Measurements from ENCODE around the gene KIF17. TPM values are rescaled to one million over a fixed set of nuclear protein-coding genes. Genes with fewer than 3 reads are reported as not detected.

Gene KIF17
- total RNA-seq, 4 donors from 2014 or later = 0.27 to 21.1 (median 0.79) TPM; not detected in 1

DNA sequence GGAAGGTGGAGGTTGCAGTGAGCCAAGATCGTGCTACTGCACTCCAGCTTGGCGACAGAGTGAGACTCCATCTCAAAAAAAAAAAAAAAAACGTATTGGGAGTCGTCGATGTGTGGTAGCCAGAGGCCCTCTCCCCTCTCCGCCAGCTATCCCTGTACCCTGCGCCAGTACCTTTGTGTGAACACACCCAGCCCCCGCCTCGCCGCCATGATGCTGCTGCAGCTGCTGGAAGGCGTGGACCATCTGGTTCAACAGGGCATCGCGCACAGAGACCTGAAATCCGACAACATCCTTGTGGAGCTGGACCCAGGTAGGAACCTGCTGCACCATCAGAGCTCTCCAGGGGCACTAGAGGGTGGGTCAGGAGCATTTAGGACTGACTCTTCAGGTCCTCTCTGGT is 72.4 kb downstream of the KIF17 start:
- Histone ChIP-seq H3K4me1 (no peaks in the 10 kb centered on the region), H3K4me3 (no peak overlapping the region), H3K9me3 (no peaks in the 10 kb centered on the region), H3K27ac (no peak overlapping the region), H3K36me3 (peaks cover 0 to 56% (median 24%) of the 10 kb centered on the region in 4 donors), H3K27me3 (no peaks in the 10 kb centered on the region)
- intact Hi-C loops (cut with DNase I; ENCODE audit: low total_unique reads) (no loop called here), in situ Hi-C loops (cut with MboI; ENCODE audit: low pct_ligation_motif_present in 1 of 4, low pct_unique_long_range_greater_than_20kb in 1 of 4, low sequenced_read_pairs in 3 of 4) (no loop called here)
- no peak for DNase-seq
- WGBS, 2 donors (ENCODE audit: low coverage in 1 of 2) = 66 to 85% methylated on average over 5 to 14 of the region's 14 CpGs
- no peak for TF ChIP-seq POLR2AphosphoS5 (IDR thresholded peaks at IDR 0.05)
- no peak for TF ChIP-seq EP300 (IDR thresholded peaks at IDR 0.05; ENCODE audit: low read depth)
- no peak for TF ChIP-seq POLR2A (IDR thresholded peaks at IDR 0.05)
- TF ChIP-seq, protein P1, sequence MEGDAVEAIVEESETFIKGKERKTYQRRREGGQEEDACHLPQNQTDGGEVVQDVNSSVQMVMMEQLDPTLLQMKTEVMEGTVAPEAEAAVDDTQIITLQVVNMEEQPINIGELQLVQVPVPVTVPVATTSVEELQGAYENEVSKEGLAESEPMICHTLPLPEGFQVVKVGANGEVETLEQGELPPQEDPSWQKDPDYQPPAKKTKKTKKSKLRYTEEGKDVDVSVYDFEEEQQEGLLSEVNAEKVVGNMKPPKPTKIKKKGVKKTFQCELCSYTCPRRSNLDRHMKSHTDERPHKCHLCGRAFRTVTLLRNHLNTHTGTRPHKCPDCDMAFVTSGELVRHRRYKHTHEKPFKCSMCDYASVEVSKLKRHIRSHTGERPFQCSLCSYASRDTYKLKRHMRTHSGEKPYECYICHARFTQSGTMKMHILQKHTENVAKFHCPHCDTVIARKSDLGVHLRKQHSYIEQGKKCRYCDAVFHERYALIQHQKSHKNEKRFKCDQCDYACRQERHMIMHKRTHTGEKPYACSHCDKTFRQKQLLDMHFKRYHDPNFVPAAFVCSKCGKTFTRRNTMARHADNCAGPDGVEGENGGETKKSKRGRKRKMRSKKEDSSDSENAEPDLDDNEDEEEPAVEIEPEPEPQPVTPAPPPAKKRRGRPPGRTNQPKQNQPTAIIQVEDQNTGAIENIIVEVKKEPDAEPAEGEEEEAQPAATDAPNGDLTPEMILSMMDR (IDR thresholded peaks at IDR 0.05) = no peak

DNA sequence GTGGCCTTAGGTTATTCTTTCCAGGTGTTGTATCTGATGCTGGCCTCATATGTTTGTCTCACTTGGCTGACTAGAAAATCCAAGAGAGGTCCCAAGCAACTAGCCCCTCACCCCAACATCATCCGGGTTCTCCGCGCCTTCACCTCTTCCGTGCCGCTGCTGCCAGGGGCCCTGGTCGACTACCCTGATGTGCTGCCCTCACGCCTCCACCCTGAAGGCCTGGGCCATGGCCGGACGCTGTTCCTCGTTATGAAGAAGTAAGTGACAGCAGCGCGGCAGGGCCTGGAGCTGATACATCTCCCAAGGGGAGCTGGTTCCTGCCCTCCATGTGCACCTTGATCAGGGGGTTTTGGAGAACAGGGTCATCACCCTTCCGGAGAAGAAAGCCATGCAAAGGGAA is 73.4 kb downstream of the KIF17 start:
- intact Hi-C loops (cut with DNase I; ENCODE audit: low total_unique reads) (loop anchor here (5.0 kb wide), 1 partner anchor 122 kb away; no protein-coding TSS in a partner anchor), in situ Hi-C loops (cut with MboI; ENCODE audit: low pct_ligation_motif_present in 1 of 4, low pct_unique_long_range_greater_than_20kb in 1 of 4, low sequenced_read_pairs in 3 of 4) (no loop called here)
- H3K27me3 ChIP-seq = no peaks in the 10 kb centered on the region
- no peaks in the 10 kb centered on the region for H3K4me1 ChIP-seq
- TF ChIP-seq POLR2AphosphoS5 (IDR thresholded peaks at IDR 0.05) (no peak), POLR2A (IDR thresholded peaks at IDR 0.05) (no peak), EP300 (IDR thresholded peaks at IDR 0.05; ENCODE audit: low read depth) (no peak)
- TF ChIP-seq, protein P1 (IDR thresholded peaks at IDR 0.05) = no peak
- H3K36me3 ChIP-seq = peaks cover 0 to 56% (median 21%) of the 10 kb centered on the region in 4 donors
- WGBS, 2 donors (ENCODE audit: low coverage in 1 of 2) = 96 to 100% methylated on average over 1 to 13 of the region's 13 CpGs
- no peak overlapping the region for H3K27ac ChIP-seq
- no peak for DNase-seq
- no peaks in the 10 kb centered on the region for H3K9me3 ChIP-seq
- H3K4me3 ChIP-seq = no peak overlapping the region

DNA sequence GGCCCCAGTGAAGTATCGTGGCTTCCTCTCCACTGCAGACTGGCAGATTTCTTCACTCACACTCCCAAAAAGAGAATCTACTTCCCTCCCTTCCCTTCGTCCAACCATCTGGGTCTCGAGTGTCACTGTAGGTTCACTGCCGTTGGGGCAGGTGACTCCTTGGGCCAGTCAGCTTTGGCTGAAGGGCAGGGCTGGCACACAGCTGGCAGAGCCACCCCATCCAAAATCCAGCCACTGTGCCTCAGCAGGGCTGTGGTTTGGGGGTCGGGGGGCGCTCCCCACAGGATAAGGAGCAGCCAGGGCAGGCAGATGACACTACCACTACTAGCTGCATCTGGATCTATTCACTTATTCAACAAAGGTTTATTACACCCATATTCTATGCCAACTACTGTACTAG is 74.7 kb downstream of the KIF17 start:
- in situ Hi-C loops (cut with MboI; ENCODE audit: low pct_ligation_motif_present in 1 of 4, low pct_unique_long_range_greater_than_20kb in 1 of 4, low sequenced_read_pairs in 3 of 4) (no loop called here), intact Hi-C loops (cut with DNase I; ENCODE audit: low total_unique reads) (loop anchor here (5.0 kb wide), 1 partner anchor 121 kb away; no protein-coding TSS in a partner anchor)
- Histone ChIP-seq H3K36me3 (peaks cover 0 to 47% (median 16%) of the 10 kb centered on the region in 4 donors), H3K4me1 (no peaks in the 10 kb centered on the region), H3K27ac (no peak overlapping the region), H3K27me3 (no peaks in the 10 kb centered on the region), H3K4me3 (no peak overlapping the region), H3K9me3 (no peaks in the 10 kb centered on the region)
- TF ChIP-seq, protein P1 (IDR thresholded peaks at IDR 0.05) = no peak
- no peak for TF ChIP-seq EP300 (IDR thresholded peaks at IDR 0.05; ENCODE audit: low read depth)
- TF ChIP-seq POLR2AphosphoS5 (IDR thresholded peaks at IDR 0.05) = no peak
- no peak for TF ChIP-seq POLR2A (IDR thresholded peaks at IDR 0.05)
- WGBS, 2 donors (ENCODE audit: low coverage in 1 of 2) = 82% methylated on average over 6 of the region's 6 CpGs; no CpG with 5 or more reads in 1 of the 2 donors
- DNase-seq = no peak

DNA sequence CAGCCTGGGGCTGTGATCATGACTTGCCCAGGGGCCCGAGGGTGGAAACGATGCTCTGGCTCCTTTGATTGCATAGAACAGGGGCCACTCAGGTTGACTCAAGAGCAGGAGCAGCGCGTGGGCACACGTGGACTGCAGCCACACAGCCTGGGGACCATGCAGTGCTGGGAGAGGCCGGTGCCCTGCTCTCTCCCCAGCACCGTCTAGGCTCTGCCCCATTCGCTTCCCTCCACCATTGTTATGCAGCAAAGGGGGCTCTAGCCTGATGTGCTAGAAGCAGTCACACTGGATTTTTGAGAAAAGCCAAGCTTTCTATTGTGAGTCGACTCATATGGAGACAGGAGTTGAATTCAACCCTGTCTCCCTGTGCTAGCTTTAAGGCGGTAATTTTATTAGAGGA is 75.8 kb downstream of the KIF17 start:
- H3K36me3 ChIP-seq = peaks cover 0 to 42% (median 16%) of the 10 kb centered on the region in 4 donors
- no peaks in the 10 kb centered on the region for H3K9me3 ChIP-seq
- H3K27me3 ChIP-seq = no peaks in the 10 kb centered on the region
- 85% methylated on average over 10 of the region's 10 CpGs; no CpG with 5 or more reads in 1 of the 2 donors for WGBS, 2 donors (ENCODE audit: low coverage in 1 of 2)
- no peaks in the 10 kb centered on the region for H3K4me1 ChIP-seq
- H3K4me3 ChIP-seq = no peak overlapping the region
- in situ Hi-C loops (cut with MboI; ENCODE audit: low pct_ligation_motif_present in 1 of 4, low pct_unique_long_range_greater_than_20kb in 1 of 4, low sequenced_read_pairs in 3 of 4) = no loop called here
- TF ChIP-seq EP300 (IDR thresholded peaks at IDR 0.05; ENCODE audit: low read depth) (no peak), POLR2A (IDR thresholded peaks at IDR 0.05) (no peak), POLR2AphosphoS5 (IDR thresholded peaks at IDR 0.05) (no peak)
- TF ChIP-seq, protein P1 (IDR thresholded peaks at IDR 0.05) = no peak
- DNase-seq = no peak
- no peak overlapping the region for H3K27ac ChIP-seq
- intact Hi-C loops (cut with DNase I; ENCODE audit: low total_unique reads) = loop anchor here (5.0 kb wide), 1 partner anchor 120 kb away; no protein-coding TSS in a partner anchor
